SJSA1 (cell line): ENCODE results near the gene CTDSP2. TPM values are rescaled to one million over a fixed set of nuclear protein-coding genes. Genes with fewer than 3 reads are reported as not detected.

Source experiments
- DNase-seq, 2 experiments: peaks; one replicate each; pipeline ENCODE4 v3.0.0-alpha.2; 2015 to 2020; ENCODE audit warnings: low spot score in 2 of 2, low read depth in 1 of 2
- H3K27ac ChIP-seq: fragments of 250-450 bp; sonication (Bioruptor Pico); 2 replicates; pipeline ENCODE4 v1.5.1; 2020; ENCODE audit warnings: mild to moderate bottlenecking, moderate library complexity
- H3K27me3 ChIP-seq: fragments of 250-450 bp; sonication (Bioruptor Pico); replicated peaks from 2 replicates; pipeline ENCODE4 v1.5.1; 2020; ENCODE audit warnings: mild to moderate bottlenecking, moderate library complexity
- H3K36me3 ChIP-seq: fragments of 250-450 bp; sonication (Bioruptor Pico); 2 replicates; pipeline ENCODE4 v1.5.1; 2020; ENCODE audit warnings: mild to moderate bottlenecking
- H3K4me1 ChIP-seq: fragments of 250-450 bp; sonication (Bioruptor Pico); replicated peaks from 2 replicates; pipeline ENCODE4 v1.6.1; 2021; ENCODE audit warnings: mild to moderate bottlenecking
- H3K4me3 ChIP-seq: fragments of 250-450 bp; sonication (Bioruptor Pico); 2 replicates; pipeline ENCODE4 v1.5.1; 2020; ENCODE audit warnings: mild to moderate bottlenecking
- H3K9me3 ChIP-seq: fragments of 250-450 bp; sonication (Bioruptor Pico); replicated peaks from 2 replicates; pipeline ENCODE4 v1.5.1; 2020; ENCODE audit warnings: mild to moderate bottlenecking
- total RNA-seq: library from RNA; depleted of rRNA; stranded (reverse); fragments of >200 nt; shearing (Covaris generic); gene quantifications from 2 replicates; pipeline ENCODE4 v1.2.3, GENCODE V29; 2014

Gene CTDSP2
- total RNA-seq, 1 experiment from 2014 or later = 508 TPM

GRCh38 chr12:57816855-57817151, 29.7 kb downstream of the CTDSP2 start:
- peak; percentile 71 to 86 for DNase-seq
- H3K4me1 ChIP-seq = peaks cover 6% of the 10 kb centered on the region

DNA sequence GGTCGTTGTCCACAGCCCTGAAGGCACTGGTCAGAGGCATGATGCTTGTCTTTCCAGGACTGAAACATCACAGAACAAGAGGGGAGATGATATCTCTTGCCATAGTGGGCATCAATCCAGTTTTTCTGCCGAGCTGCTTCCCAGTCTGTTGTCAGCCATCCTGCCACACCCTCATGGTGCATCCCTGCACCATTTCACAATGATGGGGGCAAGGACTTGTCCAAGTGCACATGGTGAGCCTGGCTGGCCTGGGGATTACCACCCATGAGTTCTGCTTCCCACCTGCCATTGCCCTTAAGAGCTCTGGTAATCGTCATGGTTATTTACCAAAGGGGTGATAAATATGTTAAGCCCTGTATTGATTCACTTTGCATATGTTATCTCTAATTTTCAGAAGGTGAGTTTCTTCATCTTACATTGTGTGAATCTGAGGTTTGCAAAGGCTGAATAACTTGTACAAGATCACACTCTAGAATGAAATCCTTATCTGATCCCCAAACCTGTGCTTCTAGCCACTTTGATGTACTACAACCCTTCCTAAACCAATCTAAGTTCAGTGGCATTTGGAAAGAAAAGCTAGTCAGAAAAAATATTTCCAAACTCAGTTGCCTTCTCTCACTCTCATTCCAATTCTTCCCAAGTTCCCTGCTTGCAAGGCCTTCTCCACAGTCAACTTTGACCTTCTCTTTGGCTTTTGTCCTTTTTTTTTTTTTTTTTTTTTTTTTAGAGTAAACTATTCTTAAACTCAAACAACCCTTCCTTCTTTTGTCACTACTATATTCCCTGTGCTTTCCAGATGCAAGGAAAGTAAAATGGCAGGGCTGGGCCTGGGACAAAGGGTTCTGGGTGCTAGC, 30.3 kb downstream of the CTDSP2 start:
- peaks cover 6% of the 10 kb centered on the region for H3K4me1 ChIP-seq
- H3K27ac ChIP-seq = no peak overlapping the region
- peaks cover 67% of the 10 kb centered on the region for H3K36me3 ChIP-seq
- H3K27me3 ChIP-seq = no peaks in the 10 kb centered on the region
- H3K9me3 ChIP-seq = 0 out of 2 replicates have a peak, but pooled peaks cover 3% of the 10 kb centered on the region
- no peak overlapping the region for H3K4me3 ChIP-seq
- peak in 1 of 2 experiments; percentile 74 for DNase-seq

More at GRCh38 chr12:57816855-57817151, 29.7 kb downstream of the CTDSP2 start:
- no peak overlapping the region for H3K4me3 ChIP-seq
- H3K27me3 ChIP-seq = no peaks in the 10 kb centered on the region
- H3K27ac ChIP-seq = no peak overlapping the region
- H3K9me3 ChIP-seq = 0 out of 2 replicates have a peak, but pooled peaks cover 3% of the 10 kb centered on the region
- H3K36me3 ChIP-seq = peaks cover 65% of the 10 kb centered on the region

DNA sequence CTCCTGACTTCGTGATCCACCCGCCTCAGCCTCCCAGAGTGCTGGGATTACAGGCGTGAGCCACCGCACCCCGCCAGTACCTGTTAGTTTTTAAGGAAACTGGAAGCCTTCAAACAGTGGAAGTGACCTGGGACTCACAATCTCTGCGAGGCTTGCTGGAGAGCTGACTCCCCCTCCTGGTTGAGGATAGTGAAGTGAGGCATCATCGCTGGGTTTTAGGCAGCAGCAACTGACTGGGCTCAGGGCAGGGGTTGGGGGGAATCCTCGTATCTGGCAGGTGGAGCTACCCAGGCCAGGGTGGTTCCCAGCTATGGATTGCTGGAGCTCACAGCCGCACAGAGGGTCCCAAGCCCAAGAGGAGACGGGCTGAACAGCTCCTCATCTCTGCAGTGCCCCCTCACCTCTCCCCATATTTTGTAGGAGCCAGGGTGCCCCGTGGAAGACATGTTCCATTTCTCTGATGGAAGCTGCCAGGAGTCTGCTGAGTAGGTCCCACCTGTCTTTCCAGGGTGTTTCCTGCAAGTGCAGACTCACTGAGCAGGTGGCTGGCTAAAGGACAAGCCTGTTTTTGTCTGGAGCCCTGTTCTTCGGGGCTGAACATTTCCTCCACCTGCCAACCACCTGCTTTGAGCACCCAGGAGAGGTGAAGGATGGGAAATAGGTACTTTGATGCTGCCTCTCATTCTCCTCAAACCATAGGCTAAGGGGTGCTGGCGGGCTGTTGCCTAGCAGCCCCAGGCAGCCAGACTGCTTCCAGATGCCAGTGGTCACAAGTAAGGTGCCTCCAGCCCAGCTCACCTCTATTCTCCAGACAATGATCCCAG, 31.1 kb downstream of the CTDSP2 start:
- no peak overlapping the region for H3K4me3 ChIP-seq
- no peaks in the 10 kb centered on the region for H3K27me3 ChIP-seq
- peaks cover 6% of the 10 kb centered on the region for H3K4me1 ChIP-seq
- peaks cover 67% of the 10 kb centered on the region for H3K36me3 ChIP-seq
- DNase-seq = peak in 1 of 2 experiments; percentile 77
- 0 out of 2 replicates have a peak, but pooled peaks cover 3% of the 10 kb centered on the region for H3K9me3 ChIP-seq
- no peak overlapping the region for H3K27ac ChIP-seq

DNA sequence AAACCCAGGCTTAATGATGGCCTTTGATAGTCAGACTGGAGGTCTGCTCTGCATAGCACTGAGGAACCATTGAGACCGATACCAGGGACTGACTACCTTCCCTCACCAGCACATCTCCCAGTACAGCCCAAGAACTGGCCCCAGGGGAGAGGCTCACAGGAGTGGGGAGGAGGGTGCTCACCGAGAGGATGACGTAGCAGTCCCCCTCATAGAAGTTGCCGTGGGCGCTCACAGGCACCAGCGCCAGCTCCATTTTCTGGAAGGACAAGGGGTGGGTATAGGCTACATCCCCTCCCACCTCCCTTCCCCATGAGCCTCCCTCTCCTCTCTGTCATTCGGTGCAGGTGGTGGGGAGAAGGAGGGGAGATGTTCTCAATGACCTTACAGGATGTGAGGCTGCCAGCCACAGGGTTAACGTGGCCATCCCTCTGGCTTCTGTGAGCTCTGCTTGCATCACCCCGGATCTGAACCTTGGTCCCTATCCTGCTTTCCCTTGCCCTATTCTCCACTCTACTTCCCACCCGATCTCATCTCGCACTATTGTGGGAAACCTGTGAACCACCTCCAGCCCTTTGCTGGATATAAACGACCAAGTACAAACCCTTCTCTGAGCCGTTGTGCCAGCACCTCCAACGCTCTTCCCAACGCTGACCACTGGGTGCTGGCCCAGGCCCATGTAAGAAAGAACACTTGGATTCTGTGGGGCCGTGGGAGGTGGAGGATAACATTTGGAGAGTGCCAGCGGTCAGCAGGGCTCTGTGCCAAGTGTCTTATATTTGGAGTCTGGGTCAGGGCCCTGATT, 32.4 kb downstream of the CTDSP2 start:
- no peak overlapping the region for H3K4me3 ChIP-seq

GRCh38 chr12:57813111-57813970, 33.2 kb downstream of the CTDSP2 start:
- Histone ChIP-seq H3K27me3 (no peaks in the 10 kb centered on the region), H3K9me3 (0 out of 2 replicates have a peak, but pooled peaks cover 6% of the 10 kb centered on the region), H3K36me3 (peaks cover 66% of the 10 kb centered on the region), H3K27ac (no peak overlapping the region), H3K4me3 (no peak overlapping the region), H3K4me1 (peaks cover 6% of the 10 kb centered on the region)
- peak in 1 of 2 experiments; percentile 77 for DNase-seq

More for the DNA sequence above, 32.4 kb downstream of the CTDSP2 start:
- H3K4me1 ChIP-seq = peaks cover 6% of the 10 kb centered on the region
- DNase-seq = peak in 1 of 2 experiments; percentile 76
- H3K27me3 ChIP-seq = no peaks in the 10 kb centered on the region
- peaks cover 67% of the 10 kb centered on the region for H3K36me3 ChIP-seq
- no peak overlapping the region for H3K27ac ChIP-seq
- H3K9me3 ChIP-seq = 0 out of 2 replicates have a peak, but pooled peaks cover 6% of the 10 kb centered on the region

- 0 out of 2 replicates have a peak, but pooled peaks cover 3% of the 10 kb centered on the region for H3K9me3 ChIP-seq
- peak in 1 of 2 experiments; percentile 75 for DNase-seq
- peaks cover 6% of the 10 kb centered on the region for H3K4me1 ChIP-seq
- no peak overlapping the region for H3K27ac ChIP-seq
- no peaks in the 10 kb centered on the region for H3K27me3 ChIP-seq
- H3K4me3 ChIP-seq = no peak overlapping the region
- H3K36me3 ChIP-seq = peaks cover 72% of the 10 kb centered on the region
These were observed 35.3 kb downstream of the CTDSP2 start for GRCh38 chr12:57811028-57811755.

DNA sequence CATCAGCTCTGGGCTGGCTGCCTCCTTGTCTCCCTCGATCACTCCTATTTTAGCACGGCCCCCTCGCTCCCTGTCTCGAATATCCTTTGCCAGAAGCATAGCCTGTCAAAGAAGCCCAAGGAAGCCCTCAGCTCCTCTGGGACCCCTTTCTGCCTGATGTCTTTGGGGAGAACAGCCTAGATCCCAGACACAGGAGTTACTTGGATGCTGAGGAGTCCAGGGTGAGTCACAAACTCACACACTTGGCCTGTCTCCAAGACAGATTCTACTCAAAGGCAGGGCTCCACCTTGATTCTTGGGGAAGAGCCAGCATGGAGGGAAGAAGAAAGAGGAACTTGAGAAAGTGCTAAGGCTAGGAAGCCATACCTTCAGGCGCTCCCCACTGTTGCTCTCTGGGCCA, 36.1 kb downstream of the CTDSP2 start:
- H3K9me3 ChIP-seq = 0 out of 2 replicates have a peak, but pooled peaks cover 3% of the 10 kb centered on the region
- no peak overlapping the region for H3K27ac ChIP-seq
- H3K36me3 ChIP-seq = peaks cover 67% of the 10 kb centered on the region
- H3K27me3 ChIP-seq = no peaks in the 10 kb centered on the region
- H3K4me1 ChIP-seq = peaks cover 6% of the 10 kb centered on the region
- H3K4me3 ChIP-seq = no peak overlapping the region
- peak in 1 of 2 experiments; percentile 76 for DNase-seq

GRCh38 chr12:57809425-57809824, 37.1 kb downstream of the CTDSP2 start:
- Histone ChIP-seq H3K4me3 (no peak overlapping the region), H3K27me3 (no peaks in the 10 kb centered on the region), H3K36me3 (peaks cover 68% of the 10 kb centered on the region), H3K4me1 (peaks cover 6% of the 10 kb centered on the region), H3K9me3 (0 out of 2 replicates have a peak, but pooled peaks cover 3% of the 10 kb centered on the region), H3K27ac (no peak overlapping the region)
- peak; percentile 68 to 78 for DNase-seq

DNA sequence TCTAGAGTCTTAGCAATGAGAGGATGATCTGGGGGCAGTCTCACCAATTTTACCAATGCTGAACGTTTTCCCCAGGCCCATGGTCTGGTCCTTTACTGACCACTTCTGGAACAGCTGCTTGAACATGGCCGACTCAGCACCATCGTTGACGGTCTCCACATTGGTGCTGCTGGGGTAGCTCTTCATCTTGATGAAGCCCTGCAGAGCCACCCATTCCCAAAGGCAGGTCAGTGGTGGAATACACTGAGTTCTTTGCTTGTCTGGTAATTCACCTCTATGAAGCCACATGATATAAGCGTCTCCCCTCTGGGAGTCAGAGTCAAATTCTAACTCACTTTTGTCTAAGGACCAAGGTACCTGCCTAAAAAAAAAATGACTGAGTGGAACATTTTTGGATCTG, 38.2 kb downstream of the CTDSP2 start:
- 0 out of 2 replicates have a peak, but pooled peaks cover 3% of the 10 kb centered on the region for H3K9me3 ChIP-seq
- H3K27me3 ChIP-seq = no peaks in the 10 kb centered on the region
- DNase-seq = peak in 1 of 2 experiments; percentile 68
- no peak overlapping the region for H3K27ac ChIP-seq
- H3K36me3 ChIP-seq = peaks cover 74% of the 10 kb centered on the region
- H3K4me3 ChIP-seq = no peak overlapping the region
- H3K4me1 ChIP-seq = peaks cover 6% of the 10 kb centered on the region

GRCh38 chr12:57807285-57807684, 39.2 kb downstream of the CTDSP2 start:
- peak in 1 of 2 experiments; percentile 68 for DNase-seq
- 0 out of 2 replicates have a peak, but pooled peaks cover 3% of the 10 kb centered on the region for H3K9me3 ChIP-seq

GRCh38 chr12:57806677-57807076, 39.9 kb downstream of the CTDSP2 start:
- no peaks in the 10 kb centered on the region for H3K27me3 ChIP-seq
- H3K9me3 ChIP-seq = 0 out of 2 replicates have a peak, but pooled peaks cover 3% of the 10 kb centered on the region
- no peak overlapping the region for H3K4me3 ChIP-seq
- H3K27ac ChIP-seq = no peak overlapping the region
- H3K4me1 ChIP-seq = no peaks in the 10 kb centered on the region; the same call in 1 of the 2 replicates
- H3K36me3 ChIP-seq = peaks cover 80% of the 10 kb centered on the region
- DNase-seq = peak; percentile 67 to 82

More at GRCh38 chr12:57807285-57807684, 39.2 kb downstream of the CTDSP2 start:
- Histone ChIP-seq H3K27me3 (no peaks in the 10 kb centered on the region), H3K27ac (no peak overlapping the region), H3K4me1 (no peaks in the 10 kb centered on the region; the same call in 1 of the 2 replicates), H3K36me3 (peaks cover 75% of the 10 kb centered on the region), H3K4me3 (no peak overlapping the region)
